GM19324 (cell line): ENCODE results near the gene MEPCE.
A peak's percentile ranks its signal among the peaks of the same experiment; 100 is the strongest.
"Not testable (repeated sequence)": the region's sequence is repeated elsewhere in the genome, so short reads cannot be mapped to it uniquely, and the experiment has no call there.

Source experiments
- ATAC-seq: cut with Tn5 transposase; IDR thresholded peaks from one replicate; pipeline ENCODE4 v1.9.1; 2021; ENCODE audit warnings: mild to moderate bottlenecking, moderate library complexity; ENCODE audit not compliant: unreplicated experiment, low FRiP score

MEPCE gene

GRCh38 chr7:100453854-100454253, 24.2 kb downstream of the MEPCE start:
- ATAC-seq: not testable (repeated sequence)

- ATAC-seq: no peak
Observed at GRCh38 chr7:100455206-100455605, 25.6 kb downstream of the MEPCE start.

GRCh38 chr7:100456562-100456961, 26.9 kb downstream of the MEPCE start:
- no peak for ATAC-seq

GRCh38 chr7:100457033-100457432, 27.4 kb downstream of the MEPCE start:
- no peak for ATAC-seq

- no peak for ATAC-seq
Observed at GRCh38 chr7:100464210-100464660, 34.6 kb downstream of the MEPCE start, which contains the start of gene SPACDR. Gene SPACDR, minus strand, starts transcription at chr7:100464260. Its CDS starts 235 bp downstream, at chr7:100464025.

GRCh38 chr7:100464791-100465190, 35.2 kb downstream of the MEPCE start:
- ATAC-seq: no peak

- ATAC-seq: no peak
Observed at GRCh38 chr7:100465299-100465698, 35.7 kb downstream of the MEPCE start.

- ATAC-seq: no peak
Observed at GRCh38 chr7:100465702-100466311, 36.2 kb downstream of the MEPCE start.

GRCh38 chr7:100466653-100467605, 37.3 kb downstream of the MEPCE start:
- no peak for ATAC-seq

GRCh38 chr7:100467638-100468373, 38.2 kb downstream of the MEPCE start:
- ATAC-seq: no peak

- ATAC-seq: peak; percentile 50
Observed at GRCh38 chr7:100469227-100470044, 39.8 kb downstream of the MEPCE start.

- no peak for ATAC-seq
Observed at GRCh38 chr7:100471021-100471420, 41.4 kb downstream of the MEPCE start.

- ATAC-seq: no peak
Observed at GRCh38 chr7:100472121-100472851, 42.7 kb downstream of the MEPCE start.

- no peak for ATAC-seq
Observed at GRCh38 chr7:100472854-100473499, 43.3 kb downstream of the MEPCE start.

- no peak for ATAC-seq
Observed at GRCh38 chr7:100475549-100475948, 45.9 kb downstream of the MEPCE start.

- no peak for ATAC-seq
Observed at GRCh38 chr7:100476101-100476780, 46.6 kb downstream of the MEPCE start.

- no peak for ATAC-seq
Observed at GRCh38 chr7:100476903-100477870, 47.6 kb downstream of the MEPCE start.
